ENCODE measurements around the gene TPM4. TPM values are rescaled to one million over a fixed set of nuclear protein-coding genes. Genes with fewer than 3 reads are reported as not detected.

TPM4 gene
- total RNA-seq, 3 donors from 2014 or later: 205 to 373 (median 333) TPM

DNA sequence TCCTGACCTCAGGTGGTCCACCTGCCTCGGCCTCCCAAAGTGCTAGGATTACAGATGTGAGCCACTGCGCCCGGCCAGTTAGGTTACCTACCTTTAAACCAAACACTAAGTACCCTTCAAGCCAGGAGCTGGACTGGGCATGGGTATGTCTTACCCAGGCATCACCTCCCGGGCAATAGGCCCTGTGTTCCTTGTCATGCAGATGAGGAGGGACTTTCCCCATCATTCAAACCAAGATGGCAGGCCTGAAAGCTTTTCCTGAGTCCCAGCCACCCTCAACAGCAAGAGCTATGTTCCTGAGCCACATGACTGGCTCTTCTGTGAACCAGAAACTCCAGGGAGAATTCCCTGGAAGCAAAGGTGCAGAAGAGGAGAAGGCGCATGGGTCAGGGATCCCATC lies 44.8 kb downstream of the TPM4 start:
- H3K9me3 ChIP-seq: no peaks in the 10 kb centered on the region
- ATAC-seq: no peak
- intact Hi-C loops (cut with DNase I, micrococcal nuclease): no loop called here
- DNase-seq: no peak
- peaks cover 16% of the 10 kb centered on the region for H3K4me1 ChIP-seq (ENCODE audit: low read depth)
- TF ChIP-seq, protein P1, sequence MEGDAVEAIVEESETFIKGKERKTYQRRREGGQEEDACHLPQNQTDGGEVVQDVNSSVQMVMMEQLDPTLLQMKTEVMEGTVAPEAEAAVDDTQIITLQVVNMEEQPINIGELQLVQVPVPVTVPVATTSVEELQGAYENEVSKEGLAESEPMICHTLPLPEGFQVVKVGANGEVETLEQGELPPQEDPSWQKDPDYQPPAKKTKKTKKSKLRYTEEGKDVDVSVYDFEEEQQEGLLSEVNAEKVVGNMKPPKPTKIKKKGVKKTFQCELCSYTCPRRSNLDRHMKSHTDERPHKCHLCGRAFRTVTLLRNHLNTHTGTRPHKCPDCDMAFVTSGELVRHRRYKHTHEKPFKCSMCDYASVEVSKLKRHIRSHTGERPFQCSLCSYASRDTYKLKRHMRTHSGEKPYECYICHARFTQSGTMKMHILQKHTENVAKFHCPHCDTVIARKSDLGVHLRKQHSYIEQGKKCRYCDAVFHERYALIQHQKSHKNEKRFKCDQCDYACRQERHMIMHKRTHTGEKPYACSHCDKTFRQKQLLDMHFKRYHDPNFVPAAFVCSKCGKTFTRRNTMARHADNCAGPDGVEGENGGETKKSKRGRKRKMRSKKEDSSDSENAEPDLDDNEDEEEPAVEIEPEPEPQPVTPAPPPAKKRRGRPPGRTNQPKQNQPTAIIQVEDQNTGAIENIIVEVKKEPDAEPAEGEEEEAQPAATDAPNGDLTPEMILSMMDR (IDR thresholded peaks at IDR 0.05): no peak
- H3K36me3 ChIP-seq (ENCODE audit: low read depth): peaks cover 17% of the 10 kb centered on the region
- no peak overlapping the region for H3K4me3 ChIP-seq

DNA sequence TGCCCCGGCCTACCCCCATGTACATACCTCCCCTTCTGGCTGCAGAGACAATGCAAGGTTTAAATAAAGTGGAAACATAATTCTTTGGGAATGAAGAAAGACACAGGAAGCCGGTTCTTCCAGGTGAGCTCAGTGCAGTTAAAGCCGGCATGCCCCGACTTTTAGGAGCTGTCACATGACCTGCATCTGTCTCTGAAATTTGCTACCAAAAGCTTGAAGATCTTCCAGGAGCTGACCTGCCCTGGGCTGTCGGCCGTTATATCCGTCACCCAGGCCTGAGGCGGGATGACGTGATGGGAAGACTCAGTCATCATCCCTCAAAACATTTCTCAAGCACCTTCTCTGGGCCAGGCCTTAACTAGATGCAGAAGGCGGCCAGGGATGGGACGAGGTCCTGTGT lies 45.7 kb downstream of the TPM4 start:
- ATAC-seq: no peak
- no peak for DNase-seq
- Histone ChIP-seq H3K36me3 (ENCODE audit: low read depth) (peaks cover 17% of the 10 kb centered on the region), H3K4me3 (no peak overlapping the region), H3K9me3 (no peaks in the 10 kb centered on the region), H3K4me1 (ENCODE audit: low read depth) (peaks cover 17% of the 10 kb centered on the region)
- TF ChIP-seq, protein P1 (IDR thresholded peaks at IDR 0.05): no peak
- intact Hi-C loops (cut with DNase I, micrococcal nuclease): no loop called here

DNA sequence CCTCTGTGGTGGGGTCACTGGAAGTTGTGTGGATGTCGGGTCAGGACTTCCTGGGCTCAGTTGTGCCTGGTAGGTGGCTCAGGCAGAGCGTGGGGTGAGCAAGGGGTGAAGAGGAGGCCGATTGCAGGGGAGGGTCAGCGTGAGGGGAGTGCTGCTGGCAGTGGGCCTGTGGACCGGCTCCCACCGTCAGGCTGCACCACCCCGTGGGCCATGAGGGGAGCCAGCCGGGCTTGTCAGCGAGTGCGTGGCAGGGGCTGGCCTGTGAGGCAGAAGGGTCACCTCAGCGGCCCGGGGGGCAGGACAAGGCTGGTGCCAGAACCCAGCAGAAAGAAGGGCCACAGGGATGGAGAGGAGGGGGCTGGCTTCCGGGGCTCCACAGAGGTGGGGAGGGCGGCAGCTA lies 48.7 kb downstream of the TPM4 start:
- ATAC-seq: no peak

DNA sequence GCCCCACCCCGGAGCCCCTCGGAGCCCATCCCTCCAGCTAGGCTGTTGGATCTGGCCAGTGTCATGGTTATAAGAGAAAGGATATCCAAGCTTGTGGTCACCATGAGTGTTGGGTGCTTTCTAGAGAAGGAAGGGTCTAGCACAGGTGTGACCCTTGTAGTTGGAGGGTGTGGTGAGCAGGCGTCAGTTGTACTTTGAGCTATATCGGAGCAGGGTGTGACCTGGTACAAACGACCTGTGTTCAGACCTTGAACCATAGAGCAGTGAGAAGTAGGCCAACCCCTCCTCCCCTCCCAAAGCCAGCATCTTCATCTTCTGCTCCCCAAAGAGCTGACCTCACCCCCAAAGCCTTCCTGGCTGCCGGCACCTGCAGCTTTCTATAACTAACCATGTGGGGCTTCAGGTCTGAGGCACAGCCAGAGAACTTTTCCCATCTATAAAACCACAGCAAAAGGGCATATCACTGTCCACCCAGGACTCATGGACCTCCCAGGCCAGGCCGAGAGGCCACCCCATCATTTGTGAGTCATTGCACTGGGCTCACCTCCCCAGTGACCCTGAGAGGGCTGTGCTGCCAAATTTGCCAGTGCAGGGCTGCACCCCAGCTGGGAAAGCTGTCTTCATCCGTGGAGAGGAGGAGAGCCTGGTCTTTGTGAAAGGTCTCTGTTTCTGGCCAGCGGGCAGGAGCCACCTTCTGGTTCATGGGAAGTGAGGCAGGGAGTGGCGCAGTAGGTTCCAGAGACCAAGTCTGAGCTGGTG lies 49.6 kb downstream of the TPM4 start:
- TF ChIP-seq, protein P1 (IDR thresholded peaks at IDR 0.05): no peak
- intact Hi-C loops (cut with DNase I, micrococcal nuclease): no loop called here
- Histone ChIP-seq H3K9me3 (no peaks in the 10 kb centered on the region), H3K36me3 (ENCODE audit: low read depth) (peaks cover 17% of the 10 kb centered on the region), H3K4me1 (ENCODE audit: low read depth) (peaks cover 8% of the 10 kb centered on the region), H3K4me3 (no peak overlapping the region)
- DNase-seq (peak in 1 of 3 donors; percentile 52), ATAC-seq (peak; percentile 88)

More for the DNA sequence above, 48.7 kb downstream of the TPM4 start:
- H3K9me3 ChIP-seq: no peaks in the 10 kb centered on the region
- H3K36me3 ChIP-seq (ENCODE audit: low read depth): peaks cover 17% of the 10 kb centered on the region
- TF ChIP-seq, protein P1 (IDR thresholded peaks at IDR 0.05): no peak
- intact Hi-C loops (cut with DNase I, micrococcal nuclease): no loop called here
- H3K4me3 ChIP-seq: no peak overlapping the region
- no peak for DNase-seq
- peaks cover 8% of the 10 kb centered on the region for H3K4me1 ChIP-seq (ENCODE audit: low read depth)

DNA sequence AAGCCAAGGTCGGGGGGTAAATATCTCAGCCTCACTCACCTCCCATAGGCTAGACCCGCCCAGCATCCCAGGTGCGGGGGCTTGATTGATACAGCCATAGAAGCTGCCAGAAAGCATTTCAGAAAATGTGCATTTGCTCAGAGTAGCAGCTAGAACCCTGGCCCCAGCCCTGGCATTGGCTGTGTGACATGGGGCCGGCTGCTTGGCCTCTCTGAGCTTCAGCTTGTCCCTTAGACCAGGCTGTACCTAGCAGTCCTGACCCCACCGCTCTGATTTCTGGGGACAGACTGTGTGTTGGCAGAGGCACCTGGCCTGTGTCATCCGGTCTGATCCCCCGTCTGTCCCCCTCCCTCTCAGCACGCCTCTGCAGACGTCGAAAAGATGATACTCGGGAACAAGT lies 50.8 kb downstream of the TPM4 start:
- no peak for ATAC-seq
- Histone ChIP-seq H3K9me3 (no peaks in the 10 kb centered on the region), H3K4me1 (ENCODE audit: low read depth) (peaks cover 8% of the 10 kb centered on the region), H3K4me3 (no peak overlapping the region), H3K36me3 (ENCODE audit: low read depth) (peaks cover 10% of the 10 kb centered on the region)
- TF ChIP-seq, protein P1 (IDR thresholded peaks at IDR 0.05): no peak
- no peak for DNase-seq
- intact Hi-C loops (cut with DNase I, micrococcal nuclease): no loop called here
